ENCODE results near the gene FAM237A.

The FAM237A gene

GRCh38 chr2:206683546-206683945 is 41.3 kb downstream of the FAM237A start:
- DNase-seq (ENCODE audit: low read depth) = no peak
- no peak overlapping the region for H3K4me3 ChIP-seq (ENCODE audit: low read depth, low read length)

- no peak for DNase-seq (ENCODE audit: low read depth)
- no peak overlapping the region for H3K4me3 ChIP-seq (ENCODE audit: low read depth, low read length)
Observed at GRCh38 chr2:206688453-206688852, 46.2 kb downstream of the FAM237A start.

GRCh38 chr2:206688990-206689389 is 46.7 kb downstream of the FAM237A start:
- H3K4me3 ChIP-seq (ENCODE audit: low read depth, low read length) = no peak overlapping the region
- DNase-seq (ENCODE audit: low read depth) = no peak

DNA sequence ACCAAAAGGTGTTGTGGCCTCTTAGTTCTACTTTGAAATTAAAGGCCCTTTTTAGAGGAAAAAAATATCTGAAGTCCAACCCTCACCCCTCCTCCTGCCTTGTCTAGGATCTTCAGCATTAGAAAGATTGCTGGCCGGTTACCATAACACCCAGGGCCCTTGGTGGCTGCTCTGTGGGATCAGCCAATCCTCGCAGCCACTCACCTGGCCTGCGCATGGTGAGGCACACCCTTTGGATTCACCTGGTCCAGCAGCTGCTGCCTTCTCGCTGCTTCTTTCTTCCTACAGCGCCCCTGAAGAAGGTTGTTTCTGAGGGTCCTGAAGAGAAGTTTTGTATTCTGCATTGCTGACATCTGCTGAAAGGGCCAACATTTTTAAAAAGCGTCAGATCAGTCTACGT is 50.7 kb downstream of the FAM237A start:
- DNase-seq (ENCODE audit: low read depth) = no peak
- H3K4me3 ChIP-seq (ENCODE audit: low read depth, low read length) = no peak overlapping the region

DNA sequence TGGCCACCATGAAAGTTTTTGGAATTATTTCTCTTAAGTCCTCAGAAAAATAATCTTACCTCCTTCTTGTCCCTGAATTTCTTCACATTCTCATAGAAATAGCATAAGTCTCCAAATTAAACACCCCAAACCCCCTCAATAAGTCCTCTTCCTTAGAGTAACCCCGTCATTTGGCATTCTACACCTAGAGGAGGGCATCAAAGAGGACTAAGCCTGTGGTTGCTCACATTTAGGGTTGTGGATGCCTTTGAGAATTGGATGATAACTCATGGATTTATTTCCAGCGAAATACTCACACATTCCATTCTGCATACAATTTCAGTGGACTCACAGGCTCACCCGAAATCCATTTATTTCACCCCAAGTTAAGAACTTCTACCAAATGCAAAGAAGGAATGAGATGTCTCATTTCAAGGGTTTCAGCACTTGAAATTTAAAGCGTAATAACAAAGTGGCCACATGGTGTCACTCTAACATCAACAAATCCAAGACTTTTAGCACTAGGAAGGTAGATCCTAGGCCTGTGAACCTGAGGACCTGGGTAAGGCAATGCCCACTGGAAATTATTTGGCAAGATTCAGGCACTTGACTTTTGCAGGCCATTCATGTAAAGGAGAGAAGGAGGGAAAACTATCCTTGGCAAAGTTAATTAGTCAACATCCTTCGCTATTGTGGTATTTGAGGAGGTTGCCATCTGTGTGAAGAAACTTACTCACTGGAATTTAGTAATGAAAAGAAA is 51.3 kb downstream of the FAM237A start:
- no peak overlapping the region for H3K4me3 ChIP-seq (ENCODE audit: low read depth, low read length)
- peak; percentile 8 for DNase-seq (ENCODE audit: low read depth)

GRCh38 chr2:206696910-206697309 is 54.6 kb downstream of the FAM237A start:
- DNase-seq (ENCODE audit: low read depth) = no peak
- no peak overlapping the region for H3K4me3 ChIP-seq (ENCODE audit: low read depth, low read length)

DNA sequence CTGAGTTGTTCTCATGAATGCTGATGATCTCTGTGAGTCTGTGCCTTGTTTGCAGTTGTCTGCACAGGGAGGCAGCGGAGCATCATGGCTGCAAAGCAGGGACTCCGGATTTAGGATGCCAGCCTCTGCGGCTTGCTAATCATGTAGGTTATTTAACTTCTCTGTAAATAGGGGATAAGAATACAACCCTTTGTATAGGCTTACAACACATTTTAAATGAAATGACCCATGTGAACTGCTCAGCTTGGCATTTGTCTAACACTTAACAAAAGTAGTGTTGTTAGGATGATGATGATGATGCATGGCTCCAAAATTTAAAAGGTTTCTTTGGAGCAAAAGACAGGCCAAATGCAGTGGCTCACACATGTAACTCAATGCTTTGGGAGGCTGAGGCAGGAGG is 56.5 kb downstream of the FAM237A start:
- DNase-seq (ENCODE audit: low read depth) = no peak

More for the DNA sequence above, 56.5 kb downstream of the FAM237A start:
- H3K4me3 ChIP-seq (ENCODE audit: low read depth, low read length) = no peak overlapping the region
